Measurements from ENCODE around the gene KLC1. TPM values are rescaled to one million over a fixed set of nuclear protein-coding genes. Genes with fewer than 3 reads are reported as not detected.

The KLC1 gene
- total RNA-seq, 5 donors from 2014 or later (not counting 1 experiment from before 2014, with no cell fraction given): 177 to 241 (median 219) TPM

DNA sequence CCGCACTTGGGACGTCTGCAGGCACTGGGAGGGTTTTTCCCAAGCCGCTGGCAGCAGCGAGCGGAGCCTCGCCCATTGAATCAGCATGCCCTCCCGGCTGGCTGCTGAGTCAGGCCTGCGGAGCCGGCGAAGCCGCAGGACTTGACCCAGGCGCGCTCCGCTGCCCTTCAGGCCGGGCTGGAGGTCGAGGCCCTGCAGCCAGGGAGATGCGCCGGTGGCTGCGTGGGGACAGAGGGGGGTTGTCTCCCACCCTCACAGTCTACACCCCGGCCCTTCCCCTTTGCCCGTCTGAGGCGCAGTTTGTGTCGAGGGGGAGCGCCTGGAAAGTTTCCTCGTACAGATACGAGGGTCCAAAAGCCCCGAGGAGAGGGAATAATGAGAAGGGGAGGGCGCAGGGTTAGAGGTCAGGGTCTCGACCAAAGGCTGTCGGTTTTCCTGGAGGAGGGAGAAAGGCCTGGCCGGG lies 759 bp upstream of the KLC1 start:
- Histone ChIP-seq H3K27me3 (replicated peaks in 1 of 2; ENCODE audit: control insufficient read depth in 2 of 2, extremely low read depth in 1 of 2, insufficient read depth in 2 of 2, low read length in 1 of 2) (no peaks in the 10 kb centered on the region), H3K36me3 (ENCODE audit: control insufficient read depth in 2 of 2, extremely low read depth in 1 of 2, insufficient read depth in 1 of 2, low read length in 1 of 2) (peaks cover 0 to 3% of the 10 kb centered on the region in 2 donors), H3K9me3 (no peaks in the 10 kb centered on the region), H3K27ac (ENCODE audit: low read length) (peak overlapping the region; percentile 60), H3K4me3 (ENCODE audit: control insufficient read depth in 1 of 2, extremely low read depth in 1 of 2, low read length in 1 of 2) (peak overlapping the region; percentile 79 to 80), H3K4me1 (ENCODE audit: control insufficient read depth in 1 of 2, extremely low read depth in 1 of 2, insufficient read depth in 2 of 2, low read length in 2 of 2) (peaks cover 21 to 65% of the 10 kb centered on the region in 2 experiments)
- H3K4me1 Mint-ChIP-seq: peaks cover 30 to 60% (median 50%) of the 10 kb centered on the region in 3 donors
- no peaks in the 10 kb centered on the region for H3K36me3 Mint-ChIP-seq
- ATAC-seq (replicated peaks in 1 of 4): no peak
- no peaks in the 10 kb centered on the region for H3K9me3 Mint-ChIP-seq
- WGBS (ENCODE audit: insufficient coverage): 53% methylated on average over 13 of the region's 31 CpGs
- H3K4me3 Mint-ChIP-seq: peak overlapping the region; percentile 77 to 85 (median 79)
- peak overlapping the region; percentile 75 to 83 for H3K27ac Mint-ChIP-seq
- peak in 3 of 35 experiments; percentile 14 to 37 (median 29) for DNase-seq
- H3K27me3 Mint-ChIP-seq: no peaks in the 10 kb centered on the region
- POLR2A ChIA-PET: no interaction called here
- CTCF ChIA-PET: no interaction called here

DNA sequence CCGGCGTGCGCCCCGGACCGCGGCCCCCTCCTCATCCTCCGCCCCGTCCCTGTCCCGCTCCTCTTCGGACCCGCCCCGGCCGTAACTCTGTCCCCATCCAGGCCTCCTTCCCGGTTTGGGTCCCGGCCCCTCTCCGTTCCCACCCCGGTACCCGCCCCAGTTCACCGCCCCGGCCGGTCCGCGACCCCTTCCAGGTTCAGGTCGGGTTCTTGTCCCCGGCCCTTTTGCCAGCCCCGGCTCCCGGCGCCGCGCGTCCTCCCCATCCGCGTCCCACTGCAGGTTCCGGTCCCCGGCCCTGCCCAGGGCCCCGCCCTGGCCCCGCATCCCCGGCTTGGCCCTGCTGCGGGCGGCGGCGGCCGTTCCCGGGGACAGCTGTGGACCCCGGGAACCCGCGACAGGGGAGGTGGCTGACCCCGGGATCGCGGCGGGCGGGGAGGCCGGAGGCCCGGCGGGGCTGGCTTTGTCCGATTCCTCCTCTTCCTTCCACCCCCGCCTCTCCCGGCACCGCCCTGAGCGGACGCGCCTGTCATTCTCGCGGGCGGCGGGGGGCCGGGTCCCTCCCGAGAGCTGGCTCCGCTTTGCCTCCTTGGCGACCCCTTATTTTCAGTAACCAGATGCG lies 601 bp downstream of the KLC1 start:
- ChIA-PET CTCF (interaction anchor here in 1 of 2 donors (0.6 kb wide), 1 partner anchor 57 kb away, joined by 3 read pairs; no protein-coding TSS in a partner anchor), POLR2A (no interaction called here)
- WGBS (ENCODE audit: insufficient coverage): under 1% methylated on average over 67 of the region's 71 CpGs
- Histone ChIP-seq H3K36me3 (ENCODE audit: control insufficient read depth in 2 of 2, extremely low read depth in 1 of 2, insufficient read depth in 1 of 2, low read length in 1 of 2) (peaks cover 0 to 3% of the 10 kb centered on the region in 2 donors), H3K9me3 (no peaks in the 10 kb centered on the region), H3K27ac (ENCODE audit: low read length) (peak overlapping the region; percentile 53), H3K4me3 (ENCODE audit: control insufficient read depth in 1 of 2, extremely low read depth in 1 of 2, low read length in 1 of 2) (peak overlapping the region; percentile 79 to 80), H3K27me3 (replicated peaks in 1 of 2; ENCODE audit: control insufficient read depth in 2 of 2, extremely low read depth in 1 of 2, insufficient read depth in 2 of 2, low read length in 1 of 2) (no peaks in the 10 kb centered on the region), H3K4me1 (ENCODE audit: control insufficient read depth in 1 of 2, extremely low read depth in 1 of 2, insufficient read depth in 2 of 2, low read length in 2 of 2) (peaks cover 14 to 64% of the 10 kb centered on the region in 2 experiments)
- DNase-seq (peak in 25 of 35 experiments; percentile 7 to 52 (median 25)), ATAC-seq (replicated peaks in 1 of 4) (peak; percentile 17 to 59 (median 54))
- no peaks in the 10 kb centered on the region for H3K9me3 Mint-ChIP-seq
- H3K4me1 Mint-ChIP-seq: peaks cover 35 to 58% (median 51%) of the 10 kb centered on the region in 3 donors
- peaks cover 4% of the 10 kb centered on the region for H3K36me3 Mint-ChIP-seq
- peak overlapping the region; percentile 57 to 69 for H3K27ac Mint-ChIP-seq
- H3K4me3 Mint-ChIP-seq: peak overlapping the region; percentile 83 to 85 (median 85)
- H3K27me3 Mint-ChIP-seq: no peaks in the 10 kb centered on the region

DNA sequence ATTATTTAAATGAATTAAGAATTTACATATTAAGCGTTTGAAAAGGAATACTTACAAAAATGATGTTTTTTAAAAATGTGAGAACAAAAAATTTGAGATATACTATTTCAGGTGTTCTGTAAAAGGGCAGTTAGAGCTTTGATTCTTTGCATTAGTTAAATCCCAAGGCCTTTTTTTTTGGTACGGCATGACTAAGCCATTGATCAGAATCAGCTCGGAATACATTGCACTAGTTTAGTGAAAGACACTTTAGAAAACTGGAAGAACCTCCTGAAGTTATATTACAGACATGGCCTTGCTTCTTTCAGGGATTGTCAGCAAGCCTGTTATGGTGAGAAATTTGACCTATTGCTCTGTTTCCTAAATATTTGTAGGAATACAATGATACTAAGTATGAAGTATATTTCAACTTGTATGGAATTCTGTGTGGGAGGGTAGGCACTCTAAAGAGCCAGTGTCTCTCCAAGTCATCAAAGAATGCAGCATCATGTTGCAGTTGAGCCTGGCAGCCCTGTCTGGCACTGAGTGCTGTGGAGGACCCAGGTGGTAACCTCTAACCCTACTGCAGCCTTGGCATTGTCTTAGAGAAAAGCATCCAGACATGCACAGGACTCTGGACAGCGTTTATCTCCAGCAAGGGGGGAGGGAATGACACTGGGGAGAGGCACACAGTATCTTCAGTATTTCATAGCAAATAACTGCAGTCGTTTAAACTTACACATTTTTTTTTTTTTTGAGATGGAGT lies 1.5 kb downstream of the KLC1 start:
- H3K4me1 ChIP-seq (ENCODE audit: control insufficient read depth in 1 of 2, extremely low read depth in 1 of 2, insufficient read depth in 2 of 2, low read length in 2 of 2): peaks cover 10 to 60% of the 10 kb centered on the region in 2 experiments
- no CpG with 5 or more reads among the region's 5 CpGs for whole genome bisulfite sequencing (ENCODE audit: insufficient coverage)
- no peak overlapping the region for H3K27ac ChIP-seq (ENCODE audit: low read length)

DNA sequence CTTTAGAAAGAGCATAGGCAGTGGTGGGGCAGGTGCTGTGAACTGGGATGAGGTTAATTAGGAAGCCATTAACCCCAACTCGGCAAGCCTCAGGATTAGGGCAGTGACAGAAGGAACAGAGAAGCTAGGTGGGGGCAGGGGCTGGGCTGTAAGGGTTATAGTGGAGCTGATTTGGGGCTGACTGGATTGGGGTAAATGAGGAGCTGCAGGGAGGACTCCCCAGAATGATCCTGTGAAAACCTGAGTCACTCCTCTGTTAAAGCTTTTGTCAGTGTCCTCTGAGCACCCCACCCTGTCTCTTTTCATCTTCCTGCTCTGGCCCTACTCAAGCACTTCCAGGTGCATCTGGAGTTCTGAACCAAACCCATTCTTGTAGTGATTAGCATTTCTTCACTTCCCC lies 4.4 kb downstream of the KLC1 start:
- Histone ChIP-seq H3K4me3 (ENCODE audit: control insufficient read depth in 1 of 2, extremely low read depth in 1 of 2, low read length in 1 of 2) (no peak overlapping the region), H3K9me3 (no peaks in the 10 kb centered on the region), H3K4me1 (ENCODE audit: control insufficient read depth in 1 of 2, extremely low read depth in 1 of 2, insufficient read depth in 2 of 2, low read length in 2 of 2) (peaks cover 8 to 65% of the 10 kb centered on the region in 2 experiments), H3K27ac (ENCODE audit: low read length) (no peak overlapping the region), H3K27me3 (replicated peaks in 1 of 2; ENCODE audit: control insufficient read depth in 2 of 2, extremely low read depth in 1 of 2, insufficient read depth in 2 of 2, low read length in 1 of 2) (no peaks in the 10 kb centered on the region), H3K36me3 (ENCODE audit: control insufficient read depth in 2 of 2, extremely low read depth in 1 of 2, insufficient read depth in 1 of 2, low read length in 1 of 2) (peaks cover 2 to 9% of the 10 kb centered on the region in 2 donors)
- Mint-ChIP-seq H3K4me1 (peaks cover 46 to 65% (median 63%) of the 10 kb centered on the region in 3 donors), H3K36me3 (peaks cover 10% of the 10 kb centered on the region), H3K27ac (no peak overlapping the region), H3K9me3 (no peaks in the 10 kb centered on the region), H3K27me3 (no peaks in the 10 kb centered on the region), H3K4me3 (peak overlapping the region in 1 of 3 donors; percentile 12)
- no peak for DNase-seq
- ATAC-seq (replicated peaks in 1 of 4): no peak
- ChIA-PET CTCF (interaction anchor here in 1 of 2 donors (0.6 kb wide), 1 partner anchor 1328 kb away, joined by 4 read pairs; the partner anchor contains the start of gene MOK), POLR2A (interaction anchor here in 1 of 2 donors (0.6 kb wide), 1 partner anchor 16 kb away, joined by 9 read pairs; no protein-coding TSS in a partner anchor)
- WGBS (ENCODE audit: insufficient coverage): no CpG with 5 or more reads among the region's 1 CpG

More for the DNA sequence above, 1.5 kb downstream of the KLC1 start:
- Histone ChIP-seq H3K9me3 (no peaks in the 10 kb centered on the region), H3K36me3 (ENCODE audit: control insufficient read depth in 2 of 2, extremely low read depth in 1 of 2, insufficient read depth in 1 of 2, low read length in 1 of 2) (peaks cover 0 to 3% of the 10 kb centered on the region in 2 donors), H3K4me3 (ENCODE audit: control insufficient read depth in 1 of 2, extremely low read depth in 1 of 2, low read length in 1 of 2) (no peak overlapping the region), H3K27me3 (replicated peaks in 1 of 2; ENCODE audit: control insufficient read depth in 2 of 2, extremely low read depth in 1 of 2, insufficient read depth in 2 of 2, low read length in 1 of 2) (no peaks in the 10 kb centered on the region)
- Mint-ChIP-seq H3K27me3 (no peaks in the 10 kb centered on the region), H3K36me3 (peaks cover 4% of the 10 kb centered on the region), H3K4me1 (peaks cover 37 to 58% (median 50%) of the 10 kb centered on the region in 3 donors), H3K4me3 (peak overlapping the region; percentile 83 to 85 (median 85)), H3K27ac (no peak overlapping the region), H3K9me3 (no peaks in the 10 kb centered on the region)
- ChIA-PET POLR2A (no interaction called here), CTCF (interaction anchor here in 1 of 2 donors (0.6 to 0.7 kb wide), 2 partner anchors 58 to 866 kb away, joined by 3 to 7 read pairs; no protein-coding TSS in a partner anchor)
- no peak for DNase-seq
- ATAC-seq (replicated peaks in 1 of 4): no peak

DNA sequence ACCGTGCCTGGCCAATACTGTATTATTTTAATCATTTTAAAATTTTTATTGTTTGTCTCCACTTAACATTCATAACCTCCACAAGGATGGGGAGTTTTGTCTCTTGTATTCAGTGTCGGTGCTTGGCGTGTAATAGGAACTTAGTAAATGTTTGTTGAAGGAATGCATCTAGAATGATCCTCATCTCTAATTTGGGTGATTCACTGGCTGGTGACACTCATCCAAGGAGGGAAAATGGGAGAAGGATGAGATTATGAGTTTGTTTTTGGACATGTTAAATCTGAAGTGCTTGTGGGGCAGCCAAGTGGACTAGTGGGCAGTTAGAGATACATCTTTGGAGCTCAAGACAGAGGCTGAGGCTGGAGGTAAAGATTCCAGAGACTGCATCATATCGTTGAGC lies 5.1 kb downstream of the KLC1 start:
- Mint-ChIP-seq H3K36me3 (peaks cover 10% of the 10 kb centered on the region), H3K4me3 (peak overlapping the region in 1 of 3 donors; percentile 1), H3K27me3 (no peaks in the 10 kb centered on the region), H3K27ac (no peak overlapping the region), H3K9me3 (no peaks in the 10 kb centered on the region), H3K4me1 (peaks cover 54 to 72% (median 68%) of the 10 kb centered on the region in 3 donors)
- no peaks in the 10 kb centered on the region for H3K27me3 ChIP-seq (replicated peaks in 1 of 2; ENCODE audit: control insufficient read depth in 2 of 2, extremely low read depth in 1 of 2, insufficient read depth in 2 of 2, low read length in 1 of 2)
- no peak overlapping the region for H3K4me3 ChIP-seq (ENCODE audit: control insufficient read depth in 1 of 2, extremely low read depth in 1 of 2, low read length in 1 of 2)
- CTCF ChIA-PET: no interaction called here
- H3K9me3 ChIP-seq: no peaks in the 10 kb centered on the region
- no peak overlapping the region for H3K27ac ChIP-seq (ENCODE audit: low read length)
- POLR2A ChIA-PET: no interaction called here
- H3K4me1 ChIP-seq (ENCODE audit: control insufficient read depth in 1 of 2, extremely low read depth in 1 of 2, insufficient read depth in 2 of 2, low read length in 2 of 2): peaks cover 7 to 63% of the 10 kb centered on the region in 2 experiments
- peaks cover 2 to 9% of the 10 kb centered on the region in 2 donors for H3K36me3 ChIP-seq (ENCODE audit: control insufficient read depth in 2 of 2, extremely low read depth in 1 of 2, insufficient read depth in 1 of 2, low read length in 1 of 2)
- DNase-seq (no peak), ATAC-seq (replicated peaks in 1 of 4) (no peak)
- 100% methylated on average over 2 of the region's 4 CpGs for WGBS (ENCODE audit: insufficient coverage)

DNA sequence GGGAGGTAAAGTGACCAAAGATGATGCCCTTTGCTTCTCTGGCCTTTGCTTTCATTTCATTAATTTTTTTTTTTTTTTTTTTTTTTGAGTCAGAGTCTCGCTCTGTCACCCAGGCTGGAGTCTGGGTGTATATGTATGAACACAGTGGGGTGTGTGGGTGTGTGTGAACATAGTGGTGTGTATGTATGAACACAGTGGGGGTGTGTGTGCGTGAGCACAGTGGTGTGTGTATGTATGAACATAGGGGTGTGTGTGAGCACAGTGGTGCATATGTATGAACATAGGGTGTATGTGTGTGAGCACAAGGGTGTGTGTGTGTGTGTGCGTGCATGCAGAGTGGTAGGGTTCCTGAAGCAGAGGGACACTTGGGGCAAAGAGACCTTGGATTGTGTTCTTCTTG lies 9.6 kb downstream of the KLC1 start:
- POLR2A ChIA-PET: no interaction called here
- CTCF ChIA-PET: interaction anchor here in 1 of 2 donors (0.6 kb wide), 1 partner anchor 191 kb away, joined by 3 read pairs; no protein-coding TSS in a partner anchor
- H3K4me3 Mint-ChIP-seq: peak overlapping the region in 1 of 3 donors; percentile 38

More for the DNA sequence above, 9.6 kb downstream of the KLC1 start:
- Histone ChIP-seq H3K27ac (ENCODE audit: low read length) (no peak overlapping the region), H3K9me3 (no peaks in the 10 kb centered on the region), H3K36me3 (ENCODE audit: control insufficient read depth in 2 of 2, extremely low read depth in 1 of 2, insufficient read depth in 1 of 2, low read length in 1 of 2) (peaks cover 2 to 5% of the 10 kb centered on the region in 2 donors), H3K27me3 (replicated peaks in 1 of 2; ENCODE audit: control insufficient read depth in 2 of 2, extremely low read depth in 1 of 2, insufficient read depth in 2 of 2, low read length in 1 of 2) (no peaks in the 10 kb centered on the region), H3K4me3 (ENCODE audit: control insufficient read depth in 1 of 2, extremely low read depth in 1 of 2, low read length in 1 of 2) (no peak overlapping the region), H3K4me1 (ENCODE audit: control insufficient read depth in 1 of 2, extremely low read depth in 1 of 2, insufficient read depth in 2 of 2, low read length in 2 of 2) (peaks cover 2 to 38% of the 10 kb centered on the region in 2 experiments)
- Mint-ChIP-seq H3K27me3 (no peaks in the 10 kb centered on the region), H3K4me1 (peaks cover 53 to 65% (median 58%) of the 10 kb centered on the region in 3 donors), H3K9me3 (no peaks in the 10 kb centered on the region), H3K27ac (peak overlapping the region in 1 of 2 donors; percentile 0), H3K36me3 (peaks cover 14% of the 10 kb centered on the region)
- ATAC-seq (replicated peaks in 1 of 4) (no peak), DNase-seq (no peak)
- 100% methylated on average over 2 of the region's 3 CpGs for WGBS (ENCODE audit: insufficient coverage)

All from T-cell (primary cell).